HL-60/S4 (cell line): ENCODE measurements around the gene PITPNM3.

Experiments
- in situ Hi-C: fragments of 300-500 bp; cut with MboI; formaldehyde crosslinking; loops from 2 replicates; pipeline ENCODE4 v1.14.3; 2022; ENCODE audit warnings: low sequenced_read_pairs

The PITPNM3 gene

DNA sequence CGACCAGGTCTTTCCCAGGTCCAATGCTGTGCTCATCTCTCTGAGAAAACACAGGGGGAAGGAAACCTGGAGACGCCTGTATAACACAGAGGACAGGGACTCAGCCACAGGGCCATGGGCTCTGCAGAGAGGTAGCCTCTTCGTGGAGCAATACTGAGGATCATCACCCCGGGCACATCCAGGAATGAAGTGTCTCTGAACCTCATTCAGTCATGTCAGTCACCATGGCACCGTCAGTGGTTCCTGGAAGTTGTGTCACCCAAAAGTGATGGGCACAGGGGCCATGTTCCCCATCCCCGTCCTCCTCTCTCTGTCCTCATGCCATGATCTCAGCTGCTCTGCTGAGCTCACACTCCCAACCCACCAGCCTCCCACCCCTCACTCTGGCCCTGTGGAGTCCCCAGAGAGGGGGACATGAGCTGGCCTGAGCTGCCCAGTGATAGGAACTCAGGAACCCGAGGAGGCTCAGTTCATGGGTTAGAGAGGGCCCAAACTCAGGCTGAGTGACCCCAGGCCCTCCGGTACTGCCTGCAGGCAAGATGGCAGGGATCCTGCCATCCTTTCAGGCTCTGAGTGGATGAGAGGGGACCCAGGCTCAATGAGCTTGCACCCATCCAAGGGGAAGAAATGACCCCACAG is 53.4 kb downstream of the PITPNM3 start:
- in situ Hi-C loops: no loop called here

GRCh38 chr17:6502142-6502541 is 54.2 kb downstream of the PITPNM3 start:
- in situ Hi-C loops: no loop called here

GRCh38 chr17:6501359-6501758 is 55.0 kb downstream of the PITPNM3 start:
- in situ Hi-C loops: no loop called here

DNA sequence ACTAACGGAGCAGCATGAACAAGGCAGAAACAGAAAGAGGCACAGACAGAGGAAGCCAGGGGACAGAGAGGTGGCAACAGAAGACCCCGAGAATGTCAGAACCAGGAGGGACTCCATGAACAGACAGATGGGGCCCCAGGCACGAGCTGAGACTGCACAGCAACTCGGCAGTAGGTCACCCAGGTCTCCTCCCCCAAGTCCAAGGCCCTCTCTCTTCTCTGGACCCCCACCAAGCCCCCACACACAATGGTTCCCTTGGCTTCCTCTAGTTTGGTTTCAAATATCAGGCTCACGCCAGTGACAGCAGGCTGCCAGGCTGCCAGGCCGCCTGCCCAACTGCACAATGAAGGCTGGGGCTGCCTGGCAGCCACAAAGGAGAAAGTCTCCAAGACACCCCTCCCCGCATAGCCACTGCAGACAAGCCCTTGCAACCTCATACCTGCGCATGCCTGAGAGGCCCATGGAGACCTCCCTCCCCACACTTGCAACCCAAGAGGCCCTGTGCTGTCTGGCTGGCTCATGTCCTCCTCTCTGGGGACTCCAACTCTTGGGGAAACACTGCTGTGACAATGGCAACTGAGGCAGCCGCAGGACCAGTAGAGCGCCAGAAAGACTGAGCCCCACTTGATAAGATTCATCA is 57.3 kb downstream of the PITPNM3 start:
- in situ Hi-C loops: no loop called here

- in situ Hi-C loops: no loop called here
Observed at GRCh38 chr17:6498356-6498755, 58.0 kb downstream of the PITPNM3 start.

- in situ Hi-C loops: no loop called here
Observed at GRCh38 chr17:6497496-6498221, 58.7 kb downstream of the PITPNM3 start.

- in situ Hi-C loops: no loop called here
Observed at GRCh38 chr17:6496640-6497441, 59.5 kb downstream of the PITPNM3 start.

- in situ Hi-C loops: no loop called here
Observed at GRCh38 chr17:6496116-6496481, 60.3 kb downstream of the PITPNM3 start.

GRCh38 chr17:6495450-6496115 is 60.8 kb downstream of the PITPNM3 start:
- in situ Hi-C loops: no loop called here

DNA sequence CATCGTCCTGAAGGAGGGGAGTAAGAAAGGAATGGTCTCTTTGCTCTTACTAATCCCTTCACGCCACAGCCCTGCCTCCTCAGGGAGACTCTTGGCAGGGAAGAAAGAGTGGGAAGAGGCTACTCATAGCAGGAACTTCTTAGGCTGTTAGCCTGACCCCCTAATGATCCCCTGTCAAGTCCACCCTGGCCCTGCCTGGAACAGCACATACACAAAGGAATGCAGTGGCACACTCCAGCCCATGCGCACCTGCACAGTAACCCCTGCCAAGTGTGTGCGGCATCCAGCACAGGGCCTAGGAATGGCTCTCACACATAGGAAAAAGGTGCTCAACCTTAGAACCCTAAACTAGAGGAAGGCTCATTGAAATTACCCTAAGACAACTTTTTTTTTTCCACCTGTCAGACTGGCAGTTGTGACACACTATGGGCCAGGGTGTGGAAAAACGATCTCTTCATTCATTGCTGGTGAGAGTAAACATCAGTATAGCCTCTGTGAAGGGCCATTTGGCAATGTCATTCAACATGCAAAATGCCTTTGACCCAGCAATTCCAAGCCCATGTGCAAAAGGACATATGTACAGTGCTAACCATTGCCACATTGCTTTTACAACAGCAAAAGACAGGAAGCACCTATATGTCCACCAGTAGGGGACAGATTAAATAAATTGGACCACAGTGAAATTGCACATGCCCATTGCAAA is 62.0 kb downstream of the PITPNM3 start:
- in situ Hi-C loops: no loop called here

GRCh38 chr17:6492892-6493674 is 63.3 kb downstream of the PITPNM3 start:
- in situ Hi-C loops: no loop called here

GRCh38 chr17:6491071-6491700 is 65.2 kb downstream of the PITPNM3 start:
- in situ Hi-C loops: no loop called here

GRCh38 chr17:6489016-6489550 is 67.3 kb downstream of the PITPNM3 start:
- in situ Hi-C loops: no loop called here

GRCh38 chr17:6488008-6488539 is 68.3 kb downstream of the PITPNM3 start:
- in situ Hi-C loops: no loop called here

- in situ Hi-C loops: no loop called here
Observed at GRCh38 chr17:6487251-6488007, 68.9 kb downstream of the PITPNM3 start.

DNA sequence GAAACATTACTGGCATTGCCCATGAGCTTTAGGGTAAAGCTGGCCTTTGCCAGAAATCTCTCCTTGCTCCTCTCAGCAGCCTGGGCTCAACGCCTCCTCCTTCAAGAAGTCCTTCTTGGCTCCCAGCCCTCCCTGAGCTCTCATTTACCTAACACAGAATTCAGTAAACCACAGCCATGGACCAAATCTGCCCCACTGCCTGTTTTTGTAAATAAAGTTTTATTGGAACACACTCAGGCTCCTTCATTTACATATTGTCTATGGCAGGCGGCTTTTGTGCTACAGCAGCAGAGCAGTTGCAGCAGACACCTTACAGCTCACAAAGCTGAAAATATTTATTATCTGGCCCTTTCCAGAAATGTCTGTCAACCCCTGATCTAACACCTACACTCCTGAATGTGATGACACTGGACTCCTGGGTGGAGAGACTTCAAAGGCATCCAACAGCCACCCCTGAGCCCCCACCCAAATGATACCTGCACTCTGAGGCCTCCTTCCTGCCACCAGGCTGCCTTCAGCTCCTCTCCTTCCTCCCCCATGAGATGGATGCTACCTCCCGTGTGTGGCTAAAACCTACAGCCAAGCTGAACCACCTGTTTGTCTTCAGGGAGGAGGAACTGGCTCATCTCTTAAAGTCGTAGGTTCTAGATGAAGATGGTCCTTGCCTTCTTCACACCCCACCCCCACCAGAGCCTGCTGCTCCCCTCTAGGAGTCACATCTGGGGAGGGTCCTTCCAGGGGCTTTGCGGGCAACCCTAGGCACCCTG is 70.5 kb downstream of the PITPNM3 start:
- in situ Hi-C loops: no loop called here

DNA sequence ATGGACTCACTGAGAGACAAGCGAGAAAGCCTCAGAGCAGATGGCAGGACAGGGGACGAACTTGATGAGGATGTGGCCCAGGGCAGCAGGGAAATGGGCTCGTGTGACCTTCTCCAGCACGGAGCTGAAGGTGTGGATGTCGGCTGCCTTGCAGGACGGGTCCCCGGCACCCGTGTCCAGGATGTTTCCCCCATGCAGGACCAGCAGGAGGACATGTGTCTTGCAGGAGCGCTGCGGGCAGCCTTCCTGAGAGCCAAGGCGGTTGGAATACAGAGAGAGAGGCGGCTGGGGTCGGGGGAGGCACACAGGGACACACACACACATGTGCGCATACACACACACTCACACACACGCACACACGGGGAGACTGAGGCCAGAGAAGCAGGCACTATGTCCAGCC is 72.8 kb downstream of the PITPNM3 start:
- in situ Hi-C loops: no loop called here
